Measurements from ENCODE around the gene CCDC116.

CCDC116 gene

GRCh38 chr22:21632237-21632895 lies at the start of gene CCDC116:
TSS of gene CCDC116 (plus strand) at chr22:21632760. CDS start at chr22:21633182, 422 bp downstream.
- no peak within 1 kb of the TSS for H3K4me3 ChIP-seq (ENCODE audit: low read depth, low read length)
- DNase-seq (ENCODE audit: low read depth): peak; percentile 70
- TF ChIP-seq POLR2A (IDR thresholded peaks at IDR 0.05; ENCODE audit: extremely low read depth, insufficient read length) (peak; percentile 49), MAX (IDR thresholded peaks at IDR 0.05; ENCODE audit: low read depth, low read length) (peak; percentile 27; the same call in 1 of the 2 replicates), CTCF (IDR thresholded peaks at IDR 0.05; ENCODE audit: low read depth, low read length) (no peak), MYC (IDR thresholded peaks at IDR 0.05; ENCODE audit: low read depth, low read length) (0 out of 2 replicates have a peak, but pooled peaks have one; percentile 10)

GRCh38 chr22:21582801-21583740 lies 49.5 kb upstream of the CCDC116 start:
- TF ChIP-seq POLR2A (IDR thresholded peaks at IDR 0.05; ENCODE audit: extremely low read depth, insufficient read length): no peak
- TF ChIP-seq CTCF (IDR thresholded peaks at IDR 0.05; ENCODE audit: low read depth, low read length): no peak
- no peak for TF ChIP-seq MAX (IDR thresholded peaks at IDR 0.05; ENCODE audit: low read depth, low read length)
- no peak for TF ChIP-seq MYC (IDR thresholded peaks at IDR 0.05; ENCODE audit: low read depth, low read length)
- DNase-seq (ENCODE audit: low read depth): no peak
- no peak overlapping the region for H3K4me3 ChIP-seq (ENCODE audit: low read depth, low read length)

- TF ChIP-seq CTCF (IDR thresholded peaks at IDR 0.05; ENCODE audit: low read depth, low read length) (no peak), MYC (IDR thresholded peaks at IDR 0.05; ENCODE audit: low read depth, low read length) (no peak), MAX (IDR thresholded peaks at IDR 0.05; ENCODE audit: low read depth, low read length) (no peak), POLR2A (IDR thresholded peaks at IDR 0.05; ENCODE audit: extremely low read depth, insufficient read length) (no peak)
- no peak overlapping the region for H3K4me3 ChIP-seq (ENCODE audit: low read depth, low read length)
- no peak for DNase-seq (ENCODE audit: low read depth)
Observed at GRCh38 chr22:21585389-21585788, 47.2 kb upstream of the CCDC116 start.

- H3K4me3 ChIP-seq (ENCODE audit: low read depth, low read length): no peak overlapping the region
- no peak for TF ChIP-seq POLR2A (IDR thresholded peaks at IDR 0.05; ENCODE audit: extremely low read depth, insufficient read length)
- TF ChIP-seq CTCF (IDR thresholded peaks at IDR 0.05; ENCODE audit: low read depth, low read length): no peak
- no peak for TF ChIP-seq MAX (IDR thresholded peaks at IDR 0.05; ENCODE audit: low read depth, low read length)
- TF ChIP-seq MYC (IDR thresholded peaks at IDR 0.05; ENCODE audit: low read depth, low read length): no peak
- DNase-seq (ENCODE audit: low read depth): no peak
Observed at GRCh38 chr22:21587803-21588611, 44.6 kb upstream of the CCDC116 start.

- TF ChIP-seq MYC (IDR thresholded peaks at IDR 0.05; ENCODE audit: low read depth, low read length) (no peak), CTCF (IDR thresholded peaks at IDR 0.05; ENCODE audit: low read depth, low read length) (no peak), POLR2A (IDR thresholded peaks at IDR 0.05; ENCODE audit: extremely low read depth, insufficient read length) (no peak), MAX (IDR thresholded peaks at IDR 0.05; ENCODE audit: low read depth, low read length) (no peak)
- no peak for DNase-seq (ENCODE audit: low read depth)
- H3K4me3 ChIP-seq (ENCODE audit: low read depth, low read length): no peak overlapping the region
Observed at GRCh38 chr22:21589396-21589795, 43.2 kb upstream of the CCDC116 start.

Measured in NB4 (cell line).